Karpas-422 (cell line): ENCODE data around the gene RBMS3. TPM values are rescaled to one million over a fixed set of nuclear protein-coding genes. Genes with fewer than 3 reads are reported as not detected.

Experiments used
- DNase-seq: peaks from one replicate; pipeline ENCODE4 v3.0.0-alpha.2; 2015
- H2AFZ ChIP-seq: fragments of 200-600 bp; sonication (generic); 2 replicates; pipeline ENCODE4 v1.6.1; 2014; ENCODE audit warnings: antibody characterized with exemption, low read length, mixed read lengths
- H3K27ac ChIP-seq: fragments of 200-600 bp; sonication (generic); 2 replicates; pipeline ENCODE4 v1.5.1; 2014; ENCODE audit warnings: mild to moderate bottlenecking, low read length, moderate library complexity
- H3K27me3 ChIP-seq: fragments of 200-600 bp; sonication (generic); 2 replicates; pipeline ENCODE4 v1.6.1; 2014; ENCODE audit warnings: low read length, mixed read lengths
- H3K36me3 ChIP-seq: fragments of 200-600 bp; sonication (generic); 2 replicates; pipeline ENCODE4 v1.6.1; 2014; ENCODE audit warnings: low read length, mixed read lengths; ENCODE audit not compliant: insufficient read depth
- H3K4me1 ChIP-seq: fragments of 200-600 bp; sonication (generic); 2 replicates; pipeline ENCODE4 v1.6.1; 2014; ENCODE audit warnings: mild to moderate bottlenecking, low read length, mixed read lengths
- H3K4me2 ChIP-seq: fragments of 200-600 bp; sonication (generic); 2 replicates; pipeline ENCODE4 v1.6.1; 2014; ENCODE audit warnings: low read length, low read depth, mild to moderate bottlenecking; ENCODE audit not compliant: poor library complexity, severe bottlenecking
- H3K4me3 ChIP-seq: fragments of 200-600 bp; sonication (generic); 2 replicates; pipeline ENCODE4 v1.5.1; 2014; ENCODE audit warnings: mild to moderate bottlenecking, antibody characterized with exemption, low read length, mixed read lengths
- H3K79me2 ChIP-seq: fragments of 200-600 bp; sonication (generic); 2 replicates; pipeline ENCODE4 v1.6.1; 2014; ENCODE audit warnings: mild to moderate bottlenecking, low read length, mixed read lengths
- H3K9ac ChIP-seq: fragments of 200-600 bp; sonication (generic); 2 replicates; pipeline ENCODE4 v1.6.0; 2014; ENCODE audit warnings: low read length
- H3K9me2 ChIP-seq: fragments of 200-600 bp; sonication (generic), shearing (Covaris generic); replicated peaks from 2 replicates; pipeline ENCODE4 v1.6.0; 2014; ENCODE audit warnings: mild to moderate bottlenecking, low read length, moderate library complexity; ENCODE audit not compliant: insufficient read depth
- H3K9me3 ChIP-seq: fragments of 300-700, 200-600 bp; sonication (generic); 2 replicates; pipeline ENCODE4 v1.6.1; 2014; ENCODE audit warnings: low read length, mixed read lengths
- H4K20me1 ChIP-seq: fragments of 200-600 bp; sonication (generic); 2 replicates; pipeline ENCODE4 v1.6.1; 2014; ENCODE audit warnings: mild to moderate bottlenecking, antibody characterized with exemption, low read length, low read depth; ENCODE audit not compliant: insufficient read depth
- total RNA-seq: library from RNA; depleted of rRNA; stranded (reverse); fragments of >200 nt; shearing (Covaris generic); gene quantifications from 2 replicates; pipeline ENCODE4 v1.2.3, GENCODE V29; 2014; ENCODE audit warnings: low replicate concordance

The RBMS3 gene
- total RNA-seq, 1 experiment from 2014 or later: not detected

DNA sequence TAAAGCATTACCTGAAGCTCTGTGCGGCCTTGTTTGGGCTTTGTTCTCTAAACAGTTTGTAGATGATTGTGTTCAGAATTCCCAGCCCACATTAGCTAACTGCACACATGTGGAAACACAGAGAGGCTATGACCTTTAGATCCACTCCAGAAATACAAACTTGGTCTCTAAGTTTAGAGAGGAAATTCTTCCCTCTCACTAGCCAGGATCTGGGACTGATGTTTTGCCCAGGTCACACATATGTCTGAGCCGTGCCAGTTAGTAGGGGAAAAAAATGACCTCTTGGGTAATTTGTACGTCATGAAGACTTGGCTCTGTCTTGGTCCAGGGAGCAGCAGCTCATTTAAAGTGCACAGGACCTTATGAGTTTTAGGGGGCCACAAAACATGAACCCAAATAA is 223.1 kb downstream of the RBMS3 start:
- H3K4me3 ChIP-seq: no peak overlapping the region
- H3K9ac ChIP-seq: no peak overlapping the region
- no peak for DNase-seq
- H3K36me3 ChIP-seq: no peaks in the 10 kb centered on the region
- no peaks in the 10 kb centered on the region for H3K79me2 ChIP-seq
- H3K4me1 ChIP-seq: no peaks in the 10 kb centered on the region
- H3K27me3 ChIP-seq: no peaks in the 10 kb centered on the region
- H3K27ac ChIP-seq: no peak overlapping the region
- H3K4me2 ChIP-seq: no peak overlapping the region
- H4K20me1 ChIP-seq: no peaks in the 10 kb centered on the region
- no peaks in the 10 kb centered on the region for H3K9me2 ChIP-seq
- H2AFZ ChIP-seq: no peak overlapping the region
- peaks cover 34% of the 10 kb centered on the region; the same call in 1 of the 2 replicates for H3K9me3 ChIP-seq

DNA sequence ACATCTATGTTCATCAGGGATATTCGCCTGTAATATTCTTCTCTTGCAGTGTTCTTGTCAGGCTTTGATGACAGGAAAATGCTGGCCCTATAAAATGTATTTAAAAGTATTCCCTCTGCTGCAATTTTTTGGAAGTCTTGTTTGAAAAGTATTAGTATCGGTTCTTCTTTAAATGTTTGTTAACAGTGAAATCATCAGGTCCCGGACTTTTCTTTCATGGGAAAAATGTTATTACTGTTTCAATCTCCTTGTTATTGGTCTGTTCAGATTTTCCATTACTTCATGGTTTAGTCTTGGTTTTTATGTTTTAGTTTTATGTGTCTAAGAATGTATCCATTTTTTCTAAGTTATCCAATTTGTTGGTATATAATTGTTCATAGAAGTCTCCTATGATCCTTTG is 225.6 kb downstream of the RBMS3 start:
- no peak for DNase-seq

DNA sequence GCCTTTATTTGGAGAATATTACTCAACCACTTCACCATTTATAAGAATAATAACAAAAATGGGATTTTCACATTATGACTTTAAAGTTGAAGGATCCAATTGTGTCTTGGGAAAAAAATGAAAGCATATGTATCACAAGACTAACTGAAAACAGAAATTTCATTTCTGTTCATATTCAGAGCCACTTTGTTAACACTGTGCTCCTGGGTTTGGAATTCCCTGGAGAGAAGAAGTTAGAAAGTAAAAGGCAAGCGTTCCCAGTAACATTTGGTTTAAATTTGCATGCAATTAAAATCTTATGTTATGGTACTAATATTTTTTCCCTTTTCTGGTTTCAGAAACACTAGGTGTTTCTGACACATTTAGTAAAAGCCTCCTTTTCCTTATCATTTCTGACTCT is 230.8 kb downstream of the RBMS3 start:
- H3K9ac ChIP-seq: no peak overlapping the region
- no peaks in the 10 kb centered on the region for H3K27me3 ChIP-seq
- H4K20me1 ChIP-seq: no peaks in the 10 kb centered on the region
- no peak overlapping the region for H3K4me3 ChIP-seq
- H3K9me2 ChIP-seq: no peaks in the 10 kb centered on the region
- H3K79me2 ChIP-seq: no peaks in the 10 kb centered on the region
- H3K36me3 ChIP-seq: no peaks in the 10 kb centered on the region
- no peak for DNase-seq
- H3K27ac ChIP-seq: no peak overlapping the region
- no peak overlapping the region for H2AFZ ChIP-seq
- H3K4me1 ChIP-seq: no peaks in the 10 kb centered on the region
- H3K4me2 ChIP-seq: no peak overlapping the region
- H3K9me3 ChIP-seq: peaks cover 9% of the 10 kb centered on the region

More for the DNA sequence above, 225.6 kb downstream of the RBMS3 start:
- Histone ChIP-seq H3K9me2 (no peaks in the 10 kb centered on the region), H3K4me2 (no peak overlapping the region), H4K20me1 (no peaks in the 10 kb centered on the region), H3K27ac (no peak overlapping the region), H3K36me3 (no peaks in the 10 kb centered on the region), H3K9ac (no peak overlapping the region), H3K4me1 (no peaks in the 10 kb centered on the region), H2AFZ (no peak overlapping the region), H3K4me3 (no peak overlapping the region), H3K9me3 (peaks cover 34% of the 10 kb centered on the region), H3K79me2 (no peaks in the 10 kb centered on the region), H3K27me3 (no peaks in the 10 kb centered on the region)

DNA sequence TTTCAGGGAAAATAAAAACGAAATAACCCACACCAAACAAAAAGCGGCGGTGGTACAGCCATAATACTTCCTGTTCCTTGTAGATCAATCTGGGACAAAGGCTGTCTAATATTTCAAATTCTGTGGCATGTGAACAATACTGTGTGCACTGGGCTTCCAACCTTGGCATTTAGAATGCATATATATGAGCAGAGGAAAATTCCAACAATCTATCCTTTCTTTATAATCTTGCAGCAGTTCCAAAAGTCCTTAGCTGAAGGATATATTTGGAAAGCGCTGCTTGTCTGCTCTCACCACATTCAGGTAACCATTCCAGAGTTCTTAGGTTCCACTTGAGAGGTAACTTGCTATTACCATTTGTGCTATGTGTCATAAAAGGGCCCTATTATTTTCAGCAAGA is 231.8 kb downstream of the RBMS3 start:
- Histone ChIP-seq H3K79me2 (no peaks in the 10 kb centered on the region), H3K27me3 (no peaks in the 10 kb centered on the region), H4K20me1 (no peaks in the 10 kb centered on the region), H3K36me3 (no peaks in the 10 kb centered on the region), H3K4me1 (no peaks in the 10 kb centered on the region), H3K9me2 (no peaks in the 10 kb centered on the region), H3K9ac (no peak overlapping the region), H2AFZ (no peak overlapping the region), H3K4me3 (no peak overlapping the region), H3K9me3 (peaks cover 6% of the 10 kb centered on the region), H3K27ac (no peak overlapping the region), H3K4me2 (no peak overlapping the region)
- no peak for DNase-seq

DNA sequence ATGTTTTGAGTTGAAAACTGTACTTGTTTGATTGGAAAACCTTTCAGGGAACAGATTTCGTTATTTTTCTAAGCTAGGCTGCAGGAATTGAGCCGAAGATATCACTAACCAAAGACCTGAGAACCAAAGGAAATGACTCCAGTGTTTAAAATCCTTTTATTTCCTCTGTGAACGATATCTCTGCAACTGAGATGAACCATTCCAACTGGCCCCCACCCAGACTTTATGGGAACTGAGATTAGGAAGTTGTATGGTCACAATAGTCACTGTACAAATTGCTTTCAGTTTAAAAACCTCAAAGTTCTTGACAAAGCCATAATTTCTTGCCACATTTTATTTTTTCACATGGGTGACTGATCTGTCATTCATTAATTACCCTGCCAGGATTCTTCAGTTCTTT is 232.4 kb downstream of the RBMS3 start:
- peaks cover 6% of the 10 kb centered on the region for H3K9me3 ChIP-seq
- H3K9ac ChIP-seq: no peak overlapping the region
- no peak for DNase-seq
- H3K79me2 ChIP-seq: no peaks in the 10 kb centered on the region
- no peaks in the 10 kb centered on the region for H3K27me3 ChIP-seq
- H4K20me1 ChIP-seq: no peaks in the 10 kb centered on the region
- H3K4me3 ChIP-seq: no peak overlapping the region
- no peak overlapping the region for H2AFZ ChIP-seq
- H3K27ac ChIP-seq: no peak overlapping the region
- no peaks in the 10 kb centered on the region for H3K36me3 ChIP-seq
- H3K9me2 ChIP-seq: no peaks in the 10 kb centered on the region
- no peaks in the 10 kb centered on the region for H3K4me1 ChIP-seq
- no peak overlapping the region for H3K4me2 ChIP-seq

DNA sequence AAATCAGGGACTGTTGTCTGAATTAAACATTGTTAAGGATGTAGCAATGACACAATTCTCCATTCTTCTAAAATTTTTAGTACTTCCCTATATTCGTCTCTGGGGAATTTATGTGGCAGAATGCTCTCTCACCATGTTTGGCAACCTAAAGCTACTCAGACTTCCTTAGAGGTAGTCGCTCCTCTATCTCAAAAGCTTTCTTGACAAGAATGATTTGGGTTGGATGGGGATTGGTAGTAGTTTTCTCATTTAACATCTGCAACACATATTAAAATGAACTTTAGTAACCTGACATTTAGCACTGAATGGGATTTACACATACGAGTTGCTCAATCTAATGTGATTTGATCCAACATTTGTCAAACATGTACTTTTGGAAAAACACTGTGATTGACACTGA is 233.3 kb downstream of the RBMS3 start:
- no peak overlapping the region for H3K27ac ChIP-seq
- no peaks in the 10 kb centered on the region for H3K9me2 ChIP-seq
- H3K36me3 ChIP-seq: no peaks in the 10 kb centered on the region
- H2AFZ ChIP-seq: no peak overlapping the region
- peaks cover 6% of the 10 kb centered on the region for H3K9me3 ChIP-seq
- no peaks in the 10 kb centered on the region for H4K20me1 ChIP-seq
- no peaks in the 10 kb centered on the region for H3K27me3 ChIP-seq
- H3K79me2 ChIP-seq: no peaks in the 10 kb centered on the region
- H3K9ac ChIP-seq: no peak overlapping the region
- H3K4me3 ChIP-seq: no peak overlapping the region
- DNase-seq: no peak
- H3K4me1 ChIP-seq: no peaks in the 10 kb centered on the region
- no peak overlapping the region for H3K4me2 ChIP-seq

DNA sequence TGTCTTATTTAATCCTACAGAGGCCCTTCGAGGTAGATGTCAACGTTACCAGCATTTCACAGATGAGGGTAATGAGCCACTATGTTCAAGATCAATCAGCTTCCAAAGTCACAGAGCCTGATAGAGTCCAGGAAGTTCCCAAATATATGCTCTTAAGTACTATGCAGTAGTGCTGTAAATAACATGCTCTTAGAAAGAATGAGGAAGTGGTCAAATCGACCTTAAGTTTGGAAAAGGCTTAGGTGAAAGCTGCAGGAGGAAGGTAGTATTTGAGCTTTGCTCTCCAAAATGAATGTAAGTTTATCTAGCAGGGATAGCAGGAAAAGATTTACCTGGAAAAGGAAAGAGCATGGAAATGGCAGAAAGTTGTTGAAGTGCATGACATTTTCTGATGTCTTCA is 234.0 kb downstream of the RBMS3 start:
- Histone ChIP-seq H3K4me1 (no peaks in the 10 kb centered on the region), H3K4me2 (no peak overlapping the region), H3K9me2 (no peaks in the 10 kb centered on the region), H3K9ac (no peak overlapping the region), H3K9me3 (no peaks in the 10 kb centered on the region; the same call in none of the 2 replicates), H3K4me3 (no peak overlapping the region), H3K27me3 (no peaks in the 10 kb centered on the region), H4K20me1 (no peaks in the 10 kb centered on the region), H2AFZ (no peak overlapping the region), H3K27ac (no peak overlapping the region), H3K36me3 (no peaks in the 10 kb centered on the region), H3K79me2 (no peaks in the 10 kb centered on the region)
- DNase-seq: no peak

DNA sequence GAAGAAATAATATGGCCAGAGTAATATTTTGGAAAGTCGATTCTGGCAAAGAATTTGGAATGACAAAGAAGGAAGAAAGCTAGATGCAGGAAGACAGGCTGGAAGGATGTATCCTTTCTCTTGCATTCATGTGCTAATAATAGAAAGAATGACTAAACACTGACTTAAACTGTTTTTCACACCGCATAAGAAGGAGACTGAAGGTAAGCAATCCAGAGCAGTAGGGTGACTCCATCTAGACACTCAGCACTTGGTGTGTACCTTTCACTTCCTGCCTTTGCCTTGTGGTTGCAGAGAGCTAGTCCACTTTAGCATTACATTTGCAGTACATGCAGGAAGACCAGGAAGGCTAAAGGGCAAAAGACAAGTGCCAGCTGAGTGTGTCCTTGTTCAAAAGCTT is 234.6 kb downstream of the RBMS3 start:
- no peaks in the 10 kb centered on the region; the same call in none of the 2 replicates for H3K9me3 ChIP-seq
- H2AFZ ChIP-seq: no peak overlapping the region
- H3K36me3 ChIP-seq: no peaks in the 10 kb centered on the region
- no peak overlapping the region for H3K9ac ChIP-seq
- H3K4me2 ChIP-seq: no peak overlapping the region
- H3K27me3 ChIP-seq: no peaks in the 10 kb centered on the region
- H4K20me1 ChIP-seq: no peaks in the 10 kb centered on the region
- no peak overlapping the region for H3K27ac ChIP-seq
- no peaks in the 10 kb centered on the region for H3K79me2 ChIP-seq
- H3K4me3 ChIP-seq: no peak overlapping the region
- no peaks in the 10 kb centered on the region for H3K9me2 ChIP-seq
- DNase-seq: no peak
- H3K4me1 ChIP-seq: no peaks in the 10 kb centered on the region

DNA sequence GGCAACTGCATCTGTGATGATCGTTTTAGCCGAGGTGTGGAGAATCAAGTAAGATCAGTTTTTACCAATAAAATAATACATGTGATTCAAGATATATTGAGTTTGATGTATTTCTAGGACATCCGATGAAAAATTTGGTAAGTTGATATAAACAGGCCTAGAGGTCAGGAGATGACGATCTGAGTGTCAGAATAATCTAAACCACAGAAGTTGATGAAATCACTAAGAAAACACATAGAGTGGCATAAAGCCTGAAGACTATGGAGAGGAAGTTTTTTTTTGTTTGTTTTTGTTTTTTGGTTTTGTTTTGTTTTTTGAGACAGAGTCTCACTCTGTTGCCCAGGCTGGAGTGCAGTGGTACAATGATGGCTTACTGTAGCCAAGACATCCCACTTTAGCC is 235.3 kb downstream of the RBMS3 start:
- Histone ChIP-seq H3K27ac (no peak overlapping the region), H2AFZ (no peak overlapping the region), H3K27me3 (no peaks in the 10 kb centered on the region), H3K4me3 (no peak overlapping the region), H4K20me1 (no peaks in the 10 kb centered on the region), H3K36me3 (no peaks in the 10 kb centered on the region), H3K9me3 (no peaks in the 10 kb centered on the region; the same call in 1 of the 2 replicates), H3K9ac (no peak overlapping the region), H3K9me2 (no peaks in the 10 kb centered on the region), H3K4me2 (no peak overlapping the region), H3K79me2 (no peaks in the 10 kb centered on the region), H3K4me1 (no peaks in the 10 kb centered on the region)
- DNase-seq: no peak
